ENCODE data around the gene SIX5.

DNA sequence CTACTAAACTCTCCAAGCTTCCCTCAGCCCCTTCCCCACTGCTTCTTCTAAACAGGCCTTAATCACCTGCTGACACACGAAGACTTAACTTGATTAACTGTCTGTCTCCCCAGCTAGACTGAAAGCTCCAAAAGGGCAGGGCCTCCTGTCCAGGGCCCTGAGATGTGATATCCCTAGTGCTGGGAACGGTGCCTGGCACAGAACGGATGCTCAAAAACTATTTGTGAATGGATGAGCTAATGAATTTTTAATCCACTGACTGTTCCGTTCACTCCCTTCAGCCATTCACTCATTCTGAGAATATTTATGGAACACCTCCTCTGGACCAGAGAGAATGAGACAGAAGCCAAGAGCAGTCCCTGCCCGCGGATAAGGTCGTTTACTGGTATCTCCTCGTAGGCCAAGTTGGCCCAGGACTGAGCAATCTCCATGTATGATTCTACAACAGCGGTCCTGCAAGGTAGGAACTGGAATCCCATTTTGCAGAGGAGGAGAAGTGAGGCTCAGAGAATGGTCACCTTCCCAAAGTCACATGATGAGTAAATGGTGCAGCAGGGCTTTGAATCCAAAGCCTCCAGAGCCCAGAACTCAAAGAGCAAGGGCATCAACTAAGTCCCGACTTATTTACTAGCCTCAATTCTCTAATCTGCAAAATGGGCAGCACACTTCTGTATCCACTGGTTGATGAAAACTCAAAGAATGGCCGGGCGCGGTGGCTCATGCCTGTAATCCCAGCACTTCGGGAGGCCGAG lies 20.2 kb upstream of the SIX5 start:
- TF ChIP-seq POLR2A (IDR thresholded peaks at IDR 0.05; ENCODE audit: low read length) (no peak), GATA1 (IDR thresholded peaks at IDR 0.05; ENCODE audit: low read depth, low read length) (no peak)

Data from erythroblast (primary cell).